MM.1S (cell line): ENCODE data around the gene SEC61G.

ENCODE experiments used
- DNase-seq: peaks from one replicate; pipeline ENCODE4 v3.0.0-alpha.2; 2015
- H2AFZ ChIP-seq: fragments of 300-600 bp; sonication (generic); 2 replicates; pipeline ENCODE4 v1.6.0; 2016; ENCODE audit warnings: antibody characterized with exemption, low read length
- H3F3A ChIP-seq: fragments of 300-600 bp; sonication (generic); 2 replicates; pipeline ENCODE4 v1.6.1; 2016; ENCODE audit warnings: mild to moderate bottlenecking, antibody characterized with exemption, low read length, moderate library complexity, mixed read lengths; ENCODE audit not compliant: insufficient read depth
- H3K27ac ChIP-seq: fragments of 300-600 bp; sonication (generic); 2 replicates; pipeline ENCODE4 v1.5.1; 2016; ENCODE audit warnings: mild to moderate bottlenecking, low read length
- H3K27me3 ChIP-seq: fragments of 300-600 bp; sonication (generic); replicated peaks from 2 replicates; pipeline ENCODE4 v1.6.0; 2016; ENCODE audit warnings: low read length; ENCODE audit not compliant: insufficient read depth
- H3K36me3 ChIP-seq: fragments of 300-600 bp; sonication (generic); replicated peaks from 2 replicates; pipeline ENCODE4 v1.6.1; 2016; ENCODE audit warnings: mild to moderate bottlenecking, low read length, mixed read lengths; ENCODE audit not compliant: insufficient read depth
- H3K4me1 ChIP-seq: fragments of 300-600 bp; sonication (generic); 2 replicates; pipeline ENCODE4 v1.6.1; 2016; ENCODE audit warnings: low read length, mixed read lengths
- H3K4me2 ChIP-seq: fragments of 300-600 bp; sonication (generic); 2 replicates; pipeline ENCODE4 v1.6.0; 2016; ENCODE audit warnings: low read depth, low read length
- H3K4me3 ChIP-seq: fragments of 300-600 bp; sonication (generic); 2 replicates; pipeline ENCODE4 v1.5.1; 2016; ENCODE audit warnings: low read length, mixed read lengths
- H3K79me2 ChIP-seq: fragments of 300-600 bp; sonication (generic); 2 replicates; pipeline ENCODE4 v1.6.1; 2016; ENCODE audit warnings: mixed run types, low read length, mixed read lengths
- H3K9ac ChIP-seq: fragments of 300-600 bp; sonication (generic); 2 replicates; pipeline ENCODE4 v1.6.1; 2016; ENCODE audit warnings: low read length, mixed read lengths
- H3K9me2 ChIP-seq: fragments of 300-600 bp; sonication (generic); replicated peaks from 2 replicates; pipeline ENCODE4 v1.6.1; 2016; ENCODE audit warnings: mild to moderate bottlenecking, low read length, mixed read lengths; ENCODE audit not compliant: insufficient read depth
- H3K9me3 ChIP-seq: fragments of 300-600 bp; sonication (generic); replicated peaks from 2 replicates; pipeline ENCODE4 v1.6.1; 2016; ENCODE audit warnings: mild to moderate bottlenecking, low read length, mixed read lengths; ENCODE audit not compliant: insufficient read depth
- H4K20me1 ChIP-seq: fragments of 300-600 bp; sonication (generic); 2 replicates; pipeline ENCODE4 v1.6.1; 2016; ENCODE audit warnings: mild to moderate bottlenecking, low read length, moderate library complexity, mixed read lengths; ENCODE audit not compliant: insufficient read depth
- EZH2 ChIP-seq: fragments of 300-600 bp; sonication (generic); optimal IDR thresholded peaks from 2 replicates; pipeline ENCODE3; 2017; ENCODE audit warnings: low read depth, mild to moderate bottlenecking, antibody characterized with exemption, low read length, mixed read lengths
- EZH2phosphoT487 ChIP-seq: fragments of 300-600 bp; sonication (generic); IDR thresholded peaks from 2 replicates; pipeline ENCODE4 v1.6.1; 2018; ENCODE audit warnings: antibody characterized with exemption, low read length
- TF ChIP-seq, protein P1 (sequence below): fragments of 300-600 bp; sonication (generic); IDR thresholded peaks from 2 replicates; pipeline ENCODE4 v1.5.1; 2016; ENCODE audit warnings: antibody characterized with exemption, low read length, mixed read lengths

The SEC61G gene

GRCh38 chr7:54769203-54769602 lies 10.2 kb upstream of the SEC61G start:
- Histone ChIP-seq H3K9me3 (no peaks in the 10 kb centered on the region), H3F3A (no peaks in the 10 kb centered on the region), H2AFZ (no peak overlapping the region), H3K4me1 (no peaks in the 10 kb centered on the region), H4K20me1 (no peaks in the 10 kb centered on the region), H3K9me2 (no peaks in the 10 kb centered on the region), H3K36me3 (no peaks in the 10 kb centered on the region), H3K27ac (no peak overlapping the region), H3K4me3 (no peak overlapping the region), H3K27me3 (no peaks in the 10 kb centered on the region), H3K79me2 (no peaks in the 10 kb centered on the region), H3K9ac (no peak overlapping the region), H3K4me2 (no peak overlapping the region)
- TF ChIP-seq EZH2, result no peak
- TF ChIP-seq EZH2phosphoT487, result no peak
- TF ChIP-seq, protein P1, sequence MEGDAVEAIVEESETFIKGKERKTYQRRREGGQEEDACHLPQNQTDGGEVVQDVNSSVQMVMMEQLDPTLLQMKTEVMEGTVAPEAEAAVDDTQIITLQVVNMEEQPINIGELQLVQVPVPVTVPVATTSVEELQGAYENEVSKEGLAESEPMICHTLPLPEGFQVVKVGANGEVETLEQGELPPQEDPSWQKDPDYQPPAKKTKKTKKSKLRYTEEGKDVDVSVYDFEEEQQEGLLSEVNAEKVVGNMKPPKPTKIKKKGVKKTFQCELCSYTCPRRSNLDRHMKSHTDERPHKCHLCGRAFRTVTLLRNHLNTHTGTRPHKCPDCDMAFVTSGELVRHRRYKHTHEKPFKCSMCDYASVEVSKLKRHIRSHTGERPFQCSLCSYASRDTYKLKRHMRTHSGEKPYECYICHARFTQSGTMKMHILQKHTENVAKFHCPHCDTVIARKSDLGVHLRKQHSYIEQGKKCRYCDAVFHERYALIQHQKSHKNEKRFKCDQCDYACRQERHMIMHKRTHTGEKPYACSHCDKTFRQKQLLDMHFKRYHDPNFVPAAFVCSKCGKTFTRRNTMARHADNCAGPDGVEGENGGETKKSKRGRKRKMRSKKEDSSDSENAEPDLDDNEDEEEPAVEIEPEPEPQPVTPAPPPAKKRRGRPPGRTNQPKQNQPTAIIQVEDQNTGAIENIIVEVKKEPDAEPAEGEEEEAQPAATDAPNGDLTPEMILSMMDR, result no peak
- DNase-seq, result no peak

DNA sequence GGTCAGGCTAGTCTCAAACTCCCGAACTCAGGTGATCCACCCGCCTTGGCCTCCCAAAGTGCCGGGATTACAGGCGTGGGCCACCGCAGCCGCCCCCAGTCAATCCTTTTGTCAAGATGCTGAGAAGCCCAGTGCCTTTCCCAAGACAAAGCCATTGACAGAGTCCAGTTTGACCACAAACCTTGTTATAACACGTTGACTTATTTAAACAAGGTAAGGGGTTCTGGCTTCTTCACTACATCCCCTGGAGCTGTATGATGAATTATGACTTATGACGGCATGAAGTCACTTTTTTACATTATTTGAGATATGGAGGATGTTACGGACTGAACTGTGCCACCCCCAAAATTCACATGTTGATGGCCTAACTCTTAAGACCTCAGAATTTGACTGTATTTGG lies 5.8 kb upstream of the SEC61G start:
- Histone ChIP-seq H3F3A (no peaks in the 10 kb centered on the region), H2AFZ (no peak overlapping the region), H3K9ac (no peak overlapping the region), H3K79me2 (0 out of 2 replicates have a peak, but pooled peaks cover under 1% of the 10 kb centered on the region), H3K4me2 (no peak overlapping the region), H3K27me3 (no peaks in the 10 kb centered on the region), H4K20me1 (no peaks in the 10 kb centered on the region), H3K4me1 (peaks cover 4% of the 10 kb centered on the region; the same call in 1 of the 2 replicates), H3K9me3 (no peaks in the 10 kb centered on the region), H3K9me2 (no peaks in the 10 kb centered on the region), H3K36me3 (no peaks in the 10 kb centered on the region), H3K4me3 (no peak overlapping the region), H3K27ac (no peak overlapping the region)
- TF ChIP-seq EZH2 (no peak), EZH2phosphoT487 (no peak)
- TF ChIP-seq, protein P1, result no peak
- DNase-seq, result no peak

DNA sequence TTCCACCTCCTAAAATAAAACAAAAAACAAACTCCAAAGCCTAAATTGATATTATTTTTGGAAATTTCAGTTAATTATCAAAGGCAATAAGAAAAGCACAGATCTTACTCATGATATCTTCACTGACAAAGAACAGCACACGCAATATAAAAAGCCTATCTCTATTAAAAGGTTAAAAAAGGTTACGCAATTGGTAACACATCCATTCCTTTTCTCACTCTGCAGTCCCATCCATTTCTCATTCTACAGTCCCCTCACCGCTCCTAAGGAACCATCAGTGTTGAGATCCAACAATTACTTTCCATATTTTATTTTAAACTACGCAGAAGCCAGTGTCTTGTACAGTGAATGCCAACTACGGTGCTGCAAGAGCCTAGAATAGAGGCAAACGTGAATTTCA lies 1.3 kb downstream of the SEC61G start:
- H3K9ac ChIP-seq, result peak overlapping the region; percentile 99
- no peak for DNase-seq
- no peak overlapping the region for H2AFZ ChIP-seq
- 0 out of 2 replicates have a peak, but pooled peaks cover 5% of the 10 kb centered on the region for H4K20me1 ChIP-seq
- H3K4me3 ChIP-seq, result peak overlapping the region; percentile 99
- H3K9me2 ChIP-seq, result no peaks in the 10 kb centered on the region
- 0 out of 2 replicates have a peak, but pooled peaks cover 5% of the 10 kb centered on the region for H3F3A ChIP-seq
- peaks cover 67% of the 10 kb centered on the region for H3K79me2 ChIP-seq
- no peaks in the 10 kb centered on the region for H3K27me3 ChIP-seq
- TF ChIP-seq EZH2phosphoT487 (no peak), EZH2 (no peak)
- TF ChIP-seq, protein P1, result no peak
- no peaks in the 10 kb centered on the region for H3K9me3 ChIP-seq
- peaks cover 13% of the 10 kb centered on the region; the same call in 1 of the 2 replicates for H3K4me1 ChIP-seq
- no peak overlapping the region; the same call in 1 of the 2 replicates for H3K27ac ChIP-seq
- H3K36me3 ChIP-seq, result peaks cover 13% of the 10 kb centered on the region; the same call in 1 of the 2 replicates
- H3K4me2 ChIP-seq, result peak overlapping the region; percentile 94
